Measurements from ENCODE around the gene MBNL2.
A peak's percentile ranks its signal among the peaks of the same experiment; 100 is the strongest.

MBNL2 gene

DNA sequence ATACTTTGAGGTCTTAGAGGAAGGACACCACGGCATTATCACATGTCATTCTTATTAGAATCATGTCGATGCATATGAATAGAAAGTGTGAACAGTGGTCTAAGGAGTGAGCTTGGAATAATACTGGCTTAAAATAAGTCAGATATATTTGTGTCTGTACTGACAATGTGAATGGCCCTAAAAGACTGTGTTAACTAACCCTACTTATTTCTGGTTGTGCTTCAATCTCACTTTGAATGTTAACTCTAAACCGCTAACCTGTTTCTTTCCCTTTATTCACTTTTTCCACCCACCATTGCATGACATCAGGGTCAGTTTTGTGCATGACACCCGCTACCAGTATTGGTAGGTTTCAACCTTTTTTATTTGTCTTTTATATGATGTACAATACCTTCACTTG is 142.7 kb downstream of the MBNL2 start:
- TF ChIP-seq, protein P1, sequence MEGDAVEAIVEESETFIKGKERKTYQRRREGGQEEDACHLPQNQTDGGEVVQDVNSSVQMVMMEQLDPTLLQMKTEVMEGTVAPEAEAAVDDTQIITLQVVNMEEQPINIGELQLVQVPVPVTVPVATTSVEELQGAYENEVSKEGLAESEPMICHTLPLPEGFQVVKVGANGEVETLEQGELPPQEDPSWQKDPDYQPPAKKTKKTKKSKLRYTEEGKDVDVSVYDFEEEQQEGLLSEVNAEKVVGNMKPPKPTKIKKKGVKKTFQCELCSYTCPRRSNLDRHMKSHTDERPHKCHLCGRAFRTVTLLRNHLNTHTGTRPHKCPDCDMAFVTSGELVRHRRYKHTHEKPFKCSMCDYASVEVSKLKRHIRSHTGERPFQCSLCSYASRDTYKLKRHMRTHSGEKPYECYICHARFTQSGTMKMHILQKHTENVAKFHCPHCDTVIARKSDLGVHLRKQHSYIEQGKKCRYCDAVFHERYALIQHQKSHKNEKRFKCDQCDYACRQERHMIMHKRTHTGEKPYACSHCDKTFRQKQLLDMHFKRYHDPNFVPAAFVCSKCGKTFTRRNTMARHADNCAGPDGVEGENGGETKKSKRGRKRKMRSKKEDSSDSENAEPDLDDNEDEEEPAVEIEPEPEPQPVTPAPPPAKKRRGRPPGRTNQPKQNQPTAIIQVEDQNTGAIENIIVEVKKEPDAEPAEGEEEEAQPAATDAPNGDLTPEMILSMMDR (IDR thresholded peaks at IDR 0.05; ENCODE audit: insufficient read depth, low read length) = no peak
- TF ChIP-seq GABPA (IDR thresholded peaks at IDR 0.05; ENCODE audit: low read depth) (no peak), SPI1 (IDR thresholded peaks at IDR 0.05; ENCODE audit: borderline replicate concordance, low read depth) (no peak), POLR2AphosphoS5 (IDR thresholded peaks at IDR 0.05; ENCODE audit: low read depth) (no peak)
- TF ChIP-seq, protein P2, sequence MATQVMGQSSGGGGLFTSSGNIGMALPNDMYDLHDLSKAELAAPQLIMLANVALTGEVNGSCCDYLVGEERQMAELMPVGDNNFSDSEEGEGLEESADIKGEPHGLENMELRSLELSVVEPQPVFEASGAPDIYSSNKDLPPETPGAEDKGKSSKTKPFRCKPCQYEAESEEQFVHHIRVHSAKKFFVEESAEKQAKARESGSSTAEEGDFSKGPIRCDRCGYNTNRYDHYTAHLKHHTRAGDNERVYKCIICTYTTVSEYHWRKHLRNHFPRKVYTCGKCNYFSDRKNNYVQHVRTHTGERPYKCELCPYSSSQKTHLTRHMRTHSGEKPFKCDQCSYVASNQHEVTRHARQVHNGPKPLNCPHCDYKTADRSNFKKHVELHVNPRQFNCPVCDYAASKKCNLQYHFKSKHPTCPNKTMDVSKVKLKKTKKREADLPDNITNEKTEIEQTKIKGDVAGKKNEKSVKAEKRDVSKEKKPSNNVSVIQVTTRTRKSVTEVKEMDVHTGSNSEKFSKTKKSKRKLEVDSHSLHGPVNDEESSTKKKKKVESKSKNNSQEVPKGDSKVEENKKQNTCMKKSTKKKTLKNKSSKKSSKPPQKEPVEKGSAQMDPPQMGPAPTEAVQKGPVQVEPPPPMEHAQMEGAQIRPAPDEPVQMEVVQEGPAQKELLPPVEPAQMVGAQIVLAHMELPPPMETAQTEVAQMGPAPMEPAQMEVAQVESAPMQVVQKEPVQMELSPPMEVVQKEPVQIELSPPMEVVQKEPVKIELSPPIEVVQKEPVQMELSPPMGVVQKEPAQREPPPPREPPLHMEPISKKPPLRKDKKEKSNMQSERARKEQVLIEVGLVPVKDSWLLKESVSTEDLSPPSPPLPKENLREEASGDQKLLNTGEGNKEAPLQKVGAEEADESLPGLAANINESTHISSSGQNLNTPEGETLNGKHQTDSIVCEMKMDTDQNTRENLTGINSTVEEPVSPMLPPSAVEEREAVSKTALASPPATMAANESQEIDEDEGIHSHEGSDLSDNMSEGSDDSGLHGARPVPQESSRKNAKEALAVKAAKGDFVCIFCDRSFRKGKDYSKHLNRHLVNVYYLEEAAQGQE (IDR thresholded peaks at IDR 0.05; ENCODE audit: insufficient replicate concordance, low read depth) = no peak
- no peaks in the 10 kb centered on the region for H3K27me3 ChIP-seq (ENCODE audit: insufficient read depth, poor library complexity, severe bottlenecking)
- no peak for DNase-seq (ENCODE audit: low read depth in 1 of 2, low spot score in 1 of 2)
- H3K4me3 ChIP-seq (replicated peaks; ENCODE audit: insufficient read depth, low read length) = no peak overlapping the region
- no peak overlapping the region for H3K27ac ChIP-seq (replicated peaks)

DNA sequence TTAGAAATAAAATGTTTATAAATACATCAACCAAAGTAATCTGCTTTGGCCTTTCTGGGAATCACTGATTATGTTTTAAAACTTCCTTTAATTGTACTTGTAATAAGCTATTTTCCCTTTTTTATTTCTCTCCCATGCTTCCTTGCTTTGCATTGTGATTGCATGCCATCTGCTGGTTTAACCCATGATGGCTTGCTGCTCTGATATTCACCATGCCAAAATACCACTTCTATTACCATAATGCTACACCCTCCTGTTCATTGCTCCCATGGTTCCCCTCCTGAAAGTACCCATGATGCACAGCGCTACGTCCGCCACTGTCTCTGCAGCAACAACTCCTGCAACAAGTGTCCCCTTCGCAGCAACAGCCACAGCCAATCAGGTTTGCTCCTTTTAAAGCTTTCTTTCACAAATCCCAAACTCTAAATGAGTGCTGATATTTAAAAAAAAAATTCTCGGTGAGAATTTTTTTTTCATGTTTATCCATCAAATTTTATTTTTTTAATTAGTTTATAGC is 144.1 kb downstream of the MBNL2 start:
- Histone ChIP-seq H3K27ac (replicated peaks) (no peak overlapping the region), H3K4me3 (replicated peaks; ENCODE audit: insufficient read depth, low read length) (no peak overlapping the region), H3K27me3 (ENCODE audit: insufficient read depth, poor library complexity, severe bottlenecking) (no peaks in the 10 kb centered on the region)
- no peak for DNase-seq (ENCODE audit: low read depth in 1 of 2, low spot score in 1 of 2)
- TF ChIP-seq, protein P2 (IDR thresholded peaks at IDR 0.05; ENCODE audit: insufficient replicate concordance, low read depth) = no peak
- TF ChIP-seq GABPA (IDR thresholded peaks at IDR 0.05; ENCODE audit: low read depth) (no peak), POLR2AphosphoS5 (IDR thresholded peaks at IDR 0.05; ENCODE audit: low read depth) (no peak), SPI1 (IDR thresholded peaks at IDR 0.05; ENCODE audit: borderline replicate concordance, low read depth) (no peak)
- TF ChIP-seq, protein P1 (IDR thresholded peaks at IDR 0.05; ENCODE audit: insufficient read depth, low read length) = no peak

DNA sequence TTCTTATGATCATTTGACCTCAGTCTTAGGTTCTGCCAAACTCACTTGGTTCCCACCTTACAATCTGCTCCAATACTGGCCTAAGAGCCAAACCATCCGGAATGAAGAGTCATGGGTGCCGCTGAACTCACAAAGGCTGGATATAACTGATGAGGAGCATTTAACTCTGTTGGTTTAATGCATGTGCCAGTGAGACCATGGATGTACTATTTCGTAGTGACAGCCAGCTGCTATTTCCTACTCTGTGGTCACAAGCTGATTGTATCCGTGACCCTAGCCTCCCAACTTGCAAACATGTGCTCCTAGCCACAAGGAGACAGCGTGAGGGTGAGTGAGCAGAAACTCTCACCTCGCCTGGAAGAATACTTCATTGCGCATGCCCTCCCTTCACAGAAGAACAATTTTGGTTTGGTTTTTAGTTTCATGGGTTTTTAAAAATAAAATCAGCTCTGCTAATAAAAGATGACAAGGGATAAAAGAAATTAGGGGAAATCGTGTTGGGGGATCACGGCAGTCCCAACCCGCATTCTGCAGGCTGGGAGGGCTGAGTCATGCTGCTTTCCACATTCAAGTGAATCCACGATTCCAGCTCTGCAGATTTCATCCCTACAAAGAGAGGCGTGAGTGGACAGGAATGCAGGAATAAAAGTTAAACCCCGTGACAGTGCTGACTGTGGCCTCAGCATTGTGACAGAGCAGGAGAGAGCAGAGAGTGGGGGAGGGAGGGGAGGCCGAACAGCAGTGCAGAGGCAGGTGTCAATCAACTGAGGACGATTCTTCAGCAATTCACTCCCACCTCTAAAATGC is 145.1 kb downstream of the MBNL2 start:
- H3K4me3 ChIP-seq (replicated peaks; ENCODE audit: insufficient read depth, low read length) = no peak overlapping the region
- H3K27ac ChIP-seq (replicated peaks) = 0 out of 2 replicates have a peak overlapping the region, but pooled peaks have one; percentile 9
- TF ChIP-seq, protein P2 (IDR thresholded peaks at IDR 0.05; ENCODE audit: insufficient replicate concordance, low read depth) = no peak
- TF ChIP-seq GABPA (IDR thresholded peaks at IDR 0.05; ENCODE audit: low read depth) (no peak), SPI1 (IDR thresholded peaks at IDR 0.05; ENCODE audit: borderline replicate concordance, low read depth) (no peak), POLR2AphosphoS5 (IDR thresholded peaks at IDR 0.05; ENCODE audit: low read depth) (peak; percentile 65)
- peak in 1 of 2 experiments; percentile 87 for DNase-seq (ENCODE audit: low read depth in 1 of 2, low spot score in 1 of 2)
- H3K27me3 ChIP-seq (ENCODE audit: insufficient read depth, poor library complexity, severe bottlenecking) = no peaks in the 10 kb centered on the region

All from HL-60 (cell line).